ENCODE results near the gene CSTPP1.

- no peak for TF ChIP-seq POLR2AphosphoS5 (IDR thresholded peaks at IDR 0.05)
- TF ChIP-seq, protein P1, sequence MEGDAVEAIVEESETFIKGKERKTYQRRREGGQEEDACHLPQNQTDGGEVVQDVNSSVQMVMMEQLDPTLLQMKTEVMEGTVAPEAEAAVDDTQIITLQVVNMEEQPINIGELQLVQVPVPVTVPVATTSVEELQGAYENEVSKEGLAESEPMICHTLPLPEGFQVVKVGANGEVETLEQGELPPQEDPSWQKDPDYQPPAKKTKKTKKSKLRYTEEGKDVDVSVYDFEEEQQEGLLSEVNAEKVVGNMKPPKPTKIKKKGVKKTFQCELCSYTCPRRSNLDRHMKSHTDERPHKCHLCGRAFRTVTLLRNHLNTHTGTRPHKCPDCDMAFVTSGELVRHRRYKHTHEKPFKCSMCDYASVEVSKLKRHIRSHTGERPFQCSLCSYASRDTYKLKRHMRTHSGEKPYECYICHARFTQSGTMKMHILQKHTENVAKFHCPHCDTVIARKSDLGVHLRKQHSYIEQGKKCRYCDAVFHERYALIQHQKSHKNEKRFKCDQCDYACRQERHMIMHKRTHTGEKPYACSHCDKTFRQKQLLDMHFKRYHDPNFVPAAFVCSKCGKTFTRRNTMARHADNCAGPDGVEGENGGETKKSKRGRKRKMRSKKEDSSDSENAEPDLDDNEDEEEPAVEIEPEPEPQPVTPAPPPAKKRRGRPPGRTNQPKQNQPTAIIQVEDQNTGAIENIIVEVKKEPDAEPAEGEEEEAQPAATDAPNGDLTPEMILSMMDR (IDR thresholded peaks at IDR 0.05; ENCODE audit: poor library complexity, severe bottlenecking), result no peak
- TF ChIP-seq TAF1 (IDR thresholded peaks at IDR 0.05; ENCODE audit: low read depth), result no peak
- no peak for TF ChIP-seq REST (IDR thresholded peaks at IDR 0.05; ENCODE audit: borderline replicate concordance)
- no peak for TF ChIP-seq SMC3 (conservative IDR thresholded peaks at IDR 0.05; ENCODE audit: poor library complexity)
- TF ChIP-seq EZH2 (IDR thresholded peaks at IDR 0.05; ENCODE audit: borderline replicate concordance, insufficient read depth, low read length, poor library complexity, severe bottlenecking), result no peak
- no peak for TF ChIP-seq RAD21 (conservative IDR thresholded peaks at IDR 0.05)
- TF ChIP-seq MXI1 (conservative IDR thresholded peaks at IDR 0.05; ENCODE audit: poor library complexity, severe bottlenecking), result no peak
Observed at GRCh38 chr11:46966773-46967172, 30.2 kb downstream of the CSTPP1 start.
